Osteocyte (in vitro differentiated cells): ENCODE measurements around the gene SHMT2. TPM values are rescaled to one million over a fixed set of nuclear protein-coding genes. Genes with fewer than 3 reads are reported as not detected.
A peak's percentile ranks its signal among the peaks of the same experiment; 100 is the strongest.

Experiments
- DNase-seq: peaks from one replicate; pipeline ENCODE4 v3.0.0; 2021; ENCODE audit warnings: mixed read lengths; ENCODE audit not compliant: unreplicated experiment; ENCODE audit errors: extremely low spot score
- H3K27ac Mint-ChIP-seq: one replicate; pipeline ENCODE4 v1.8.0; 2021; ENCODE audit warnings: mild to moderate bottlenecking, mixed read lengths; ENCODE audit not compliant: unreplicated experiment
- H3K27me3 Mint-ChIP-seq: one replicate; pipeline ENCODE4 v1.8.0; 2021; ENCODE audit warnings: mixed read lengths; ENCODE audit not compliant: unreplicated experiment
- H3K36me3 Mint-ChIP-seq: one replicate; pipeline ENCODE4 v1.8.0; 2021; ENCODE audit warnings: mixed read lengths; ENCODE audit not compliant: unreplicated experiment
- H3K4me1 Mint-ChIP-seq: one replicate; pipeline ENCODE4 v1.8.0; 2021; ENCODE audit warnings: mixed read lengths; ENCODE audit not compliant: unreplicated experiment
- H3K4me3 Mint-ChIP-seq: one replicate; pipeline ENCODE4 v1.8.0; 2021; ENCODE audit warnings: mild to moderate bottlenecking, moderate library complexity, mixed read lengths; ENCODE audit not compliant: unreplicated experiment
- H3K9me3 Mint-ChIP-seq: one replicate; pipeline ENCODE4 v1.8.0; 2021; ENCODE audit warnings: mixed read lengths; ENCODE audit not compliant: unreplicated experiment
- total RNA-seq: library from RNA; stranded (reverse); gene quantifications from 2 replicates; pipeline ENCODE4 v1.2.1, GENCODE V29; 2021
- TF ChIP-seq, protein P1 (sequence below): fragments of 200-600 bp; sonication (generic); IDR thresholded peaks from 2 replicates; pipeline ENCODE4 v1.5.0; 2021; ENCODE audit warnings: antibody characterized with exemption, mild to moderate bottlenecking, moderate library complexity

Gene SHMT2
- total RNA-seq, 1 donor from 2014 or later = 263 TPM

DNA sequence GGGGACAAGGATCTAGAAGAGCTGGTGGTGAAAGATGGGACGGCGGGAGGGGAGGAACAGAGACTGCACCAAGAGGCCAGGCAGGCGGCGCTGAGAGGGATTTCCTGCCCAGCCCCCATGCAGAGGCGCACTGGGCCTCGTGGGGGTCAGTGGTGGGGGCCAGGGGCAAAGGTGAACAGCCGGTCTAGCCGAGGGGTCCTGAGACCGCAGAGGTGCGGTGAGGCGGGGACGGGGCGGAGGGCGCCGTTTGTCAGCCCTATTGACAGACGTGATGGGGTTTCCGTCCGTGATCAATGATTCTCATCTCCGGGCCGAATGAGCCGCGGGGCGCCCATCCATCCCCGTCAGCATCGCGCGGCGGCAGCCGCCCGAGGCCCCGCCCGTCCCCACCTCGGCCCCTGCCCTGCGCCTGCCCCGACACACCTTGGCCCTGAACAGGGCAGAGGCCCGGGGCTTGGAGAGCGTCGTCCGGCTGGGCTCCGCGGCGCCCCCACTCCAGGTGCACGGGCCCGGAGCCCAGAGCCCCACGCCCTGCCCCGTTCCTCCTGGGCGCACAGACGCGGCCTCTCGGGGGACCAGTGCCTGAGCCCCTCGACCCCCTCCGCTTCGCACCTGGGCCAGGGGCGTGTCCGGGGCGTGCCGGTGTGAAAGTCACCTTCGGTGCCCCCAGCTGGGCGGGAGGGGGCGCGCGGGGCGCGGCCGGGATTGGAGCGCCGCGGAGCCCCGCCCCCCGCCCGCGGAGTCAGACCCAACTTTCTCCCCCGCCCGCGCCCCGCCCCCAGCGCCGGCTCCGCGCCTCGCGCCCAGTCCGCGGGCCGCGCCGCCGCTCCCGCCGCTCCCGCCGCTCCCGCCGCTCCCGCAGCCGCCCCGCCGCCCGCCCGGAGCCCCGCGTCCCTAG, 13.2 kb upstream of the SHMT2 start, which contains the start of gene NXPH4:
TSS of gene NXPH4 (plus strand) at position 781 of the 898 bp plus-strand sequence. CDS start 176 bp downstream, outside the sequence.
- Mint-ChIP-seq H3K4me1 (peaks cover 75% of the 10 kb centered on the region), H3K27me3 (peaks cover 9% of the 10 kb centered on the region), H3K36me3 (no peaks in the 10 kb centered on the region), H3K9me3 (no peaks in the 10 kb centered on the region), H3K27ac (peak within 1 kb of the TSS; percentile 49), H3K4me3 (peak within 1 kb of the TSS; percentile 88)
- no peak for DNase-seq
- TF ChIP-seq, protein P1, sequence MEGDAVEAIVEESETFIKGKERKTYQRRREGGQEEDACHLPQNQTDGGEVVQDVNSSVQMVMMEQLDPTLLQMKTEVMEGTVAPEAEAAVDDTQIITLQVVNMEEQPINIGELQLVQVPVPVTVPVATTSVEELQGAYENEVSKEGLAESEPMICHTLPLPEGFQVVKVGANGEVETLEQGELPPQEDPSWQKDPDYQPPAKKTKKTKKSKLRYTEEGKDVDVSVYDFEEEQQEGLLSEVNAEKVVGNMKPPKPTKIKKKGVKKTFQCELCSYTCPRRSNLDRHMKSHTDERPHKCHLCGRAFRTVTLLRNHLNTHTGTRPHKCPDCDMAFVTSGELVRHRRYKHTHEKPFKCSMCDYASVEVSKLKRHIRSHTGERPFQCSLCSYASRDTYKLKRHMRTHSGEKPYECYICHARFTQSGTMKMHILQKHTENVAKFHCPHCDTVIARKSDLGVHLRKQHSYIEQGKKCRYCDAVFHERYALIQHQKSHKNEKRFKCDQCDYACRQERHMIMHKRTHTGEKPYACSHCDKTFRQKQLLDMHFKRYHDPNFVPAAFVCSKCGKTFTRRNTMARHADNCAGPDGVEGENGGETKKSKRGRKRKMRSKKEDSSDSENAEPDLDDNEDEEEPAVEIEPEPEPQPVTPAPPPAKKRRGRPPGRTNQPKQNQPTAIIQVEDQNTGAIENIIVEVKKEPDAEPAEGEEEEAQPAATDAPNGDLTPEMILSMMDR = no peak

DNA sequence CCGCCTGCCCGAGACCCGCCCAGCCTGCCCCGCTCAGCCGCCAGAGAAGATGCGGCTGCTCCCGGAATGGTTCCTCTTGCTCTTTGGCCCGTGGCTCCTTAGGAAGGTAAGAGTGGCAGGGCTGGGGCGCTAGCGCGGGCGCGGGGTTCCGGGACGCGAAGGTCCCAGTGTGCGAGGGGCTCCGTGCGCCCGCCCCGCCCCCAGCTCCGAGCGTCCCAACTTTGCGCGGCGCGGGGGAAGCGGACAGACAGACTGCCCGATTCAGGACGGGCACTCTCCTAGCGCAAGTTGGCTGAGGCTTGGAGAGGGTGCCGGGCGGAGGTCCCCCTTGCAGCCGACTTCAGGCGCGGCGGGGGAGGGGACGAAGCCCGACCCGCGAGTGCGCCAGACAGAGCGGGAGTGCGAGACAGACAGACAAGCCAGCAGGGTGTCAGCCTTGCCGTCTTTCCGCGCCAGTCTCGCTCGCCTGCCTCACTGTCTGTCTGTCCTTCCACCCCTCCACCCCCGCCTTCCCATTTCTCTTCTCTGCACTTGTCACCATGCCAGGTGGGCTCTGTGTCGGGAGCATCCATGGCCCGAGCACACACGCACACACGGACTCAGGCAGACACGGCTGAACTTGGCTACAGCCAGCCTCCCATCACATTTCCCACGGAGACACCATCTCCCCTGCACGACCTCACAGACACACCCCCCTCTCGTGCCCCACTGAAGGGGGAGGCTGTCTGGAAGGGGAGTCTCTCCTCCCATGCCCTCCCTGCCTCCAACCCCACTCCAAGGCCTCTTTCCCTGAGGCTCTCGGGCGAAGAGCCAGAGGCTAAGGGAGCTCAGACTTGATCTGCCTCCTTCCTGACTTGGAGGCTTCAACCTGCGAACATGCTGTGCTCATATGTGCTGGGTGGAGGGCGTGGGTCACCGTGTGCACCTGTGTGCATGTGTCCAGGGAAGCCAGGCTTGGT, 12.3 kb upstream of the SHMT2 start:
- Mint-ChIP-seq H3K9me3 (no peaks in the 10 kb centered on the region), H3K4me1 (peaks cover 71% of the 10 kb centered on the region), H3K27me3 (peaks cover 13% of the 10 kb centered on the region), H3K27ac (peak overlapping the region; percentile 11), H3K4me3 (peak overlapping the region; percentile 88), H3K36me3 (no peaks in the 10 kb centered on the region)
- TF ChIP-seq, protein P1 = no peak
- no peak for DNase-seq

DNA sequence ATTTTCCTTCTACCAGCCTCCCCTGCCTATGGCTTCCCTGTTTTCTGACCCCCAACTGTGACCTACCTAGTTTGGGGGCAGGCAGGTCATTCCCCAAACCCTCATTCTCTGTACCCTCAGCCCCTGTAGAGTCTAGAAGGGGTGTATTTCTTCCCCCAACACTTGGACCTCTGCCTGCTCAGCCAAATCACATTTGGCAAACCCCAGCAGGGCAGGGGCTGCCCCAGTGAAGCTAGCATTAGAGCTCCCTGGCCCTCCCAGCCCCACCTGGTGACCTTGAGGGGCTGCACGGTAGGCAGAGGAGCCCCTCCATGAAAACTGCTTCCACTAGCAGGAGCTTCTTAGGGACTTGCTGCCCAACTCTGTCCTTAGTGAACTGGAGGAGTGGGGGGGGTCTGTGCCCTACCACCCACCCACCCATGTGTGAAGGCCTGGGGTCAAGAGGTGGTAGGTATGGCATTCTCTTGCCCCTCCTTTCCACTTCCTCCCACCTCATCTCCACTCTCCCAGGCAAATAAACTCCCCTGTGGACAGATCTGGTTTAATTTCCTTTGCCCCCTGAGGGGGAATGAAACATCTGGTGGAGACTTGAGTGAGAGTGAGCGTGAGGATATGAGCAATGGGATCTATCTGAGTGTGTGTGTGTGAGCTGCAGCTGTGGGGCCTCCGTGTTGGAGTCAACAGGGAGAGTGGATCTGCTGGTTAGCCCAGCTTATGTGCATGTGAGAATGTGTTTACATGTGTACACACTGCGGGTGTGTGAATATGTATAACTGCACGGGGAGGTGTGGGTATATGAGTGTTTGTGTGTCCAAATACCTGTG, 11.3 kb upstream of the SHMT2 start:
- no peaks in the 10 kb centered on the region for H3K9me3 Mint-ChIP-seq
- H3K4me3 Mint-ChIP-seq = peak overlapping the region; percentile 88
- peaks cover 61% of the 10 kb centered on the region for H3K4me1 Mint-ChIP-seq
- no peaks in the 10 kb centered on the region for H3K36me3 Mint-ChIP-seq
- DNase-seq = no peak
- no peak overlapping the region for H3K27ac Mint-ChIP-seq
- H3K27me3 Mint-ChIP-seq = peaks cover 13% of the 10 kb centered on the region
- TF ChIP-seq, protein P1 = no peak

DNA sequence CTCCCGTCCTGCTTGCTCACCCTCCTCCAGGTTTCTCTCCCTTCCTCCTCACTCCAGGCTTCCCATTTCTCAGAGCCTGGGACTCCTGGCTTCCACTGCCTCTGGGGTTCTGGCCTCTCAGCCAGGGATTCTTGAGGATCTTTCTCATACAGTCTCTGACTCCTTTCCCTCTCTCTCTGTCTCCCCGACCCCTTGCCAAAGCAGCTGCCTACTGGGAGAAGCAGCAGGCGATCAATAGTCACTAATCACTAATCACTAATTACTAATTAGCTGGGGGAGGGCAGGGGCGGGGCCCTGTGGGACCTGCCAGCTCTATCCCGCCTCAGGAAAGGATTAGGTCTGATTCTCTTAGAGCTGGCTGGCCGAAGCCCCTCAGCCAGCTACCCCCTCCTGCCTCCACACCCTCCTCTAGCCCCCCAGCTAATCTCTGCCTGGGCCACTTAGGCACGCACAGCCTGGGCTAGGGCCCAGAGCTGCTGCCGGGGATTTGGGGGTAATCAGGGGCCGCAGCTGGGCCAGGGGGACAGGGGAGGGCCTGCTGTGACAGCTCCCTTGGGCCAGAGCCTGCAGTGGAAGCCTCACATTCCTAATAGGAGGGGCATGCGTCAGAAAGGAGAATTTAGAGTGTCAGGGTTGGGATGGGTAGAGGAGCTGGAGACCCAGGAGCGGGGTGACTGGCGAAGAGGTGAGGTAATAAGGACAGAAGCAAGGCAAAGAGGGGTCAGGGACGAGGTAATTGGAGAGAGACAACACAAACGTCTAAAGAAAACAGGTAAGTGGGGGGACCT, 10.1 kb upstream of the SHMT2 start:
- H3K27ac Mint-ChIP-seq = no peak overlapping the region
- no peak for DNase-seq
- peaks cover 13% of the 10 kb centered on the region for H3K27me3 Mint-ChIP-seq
- peaks cover 50% of the 10 kb centered on the region for H3K4me1 Mint-ChIP-seq
- H3K4me3 Mint-ChIP-seq = peak overlapping the region; percentile 88
- TF ChIP-seq, protein P1 = no peak
- peaks cover 3% of the 10 kb centered on the region for H3K36me3 Mint-ChIP-seq
- no peaks in the 10 kb centered on the region for H3K9me3 Mint-ChIP-seq
